ENCODE results near the gene SGCG.
"Not testable (repeated sequence)": the region's sequence is repeated elsewhere in the genome, so short reads cannot be mapped to it uniquely, and the experiment has no call there.

Gene SGCG

DNA sequence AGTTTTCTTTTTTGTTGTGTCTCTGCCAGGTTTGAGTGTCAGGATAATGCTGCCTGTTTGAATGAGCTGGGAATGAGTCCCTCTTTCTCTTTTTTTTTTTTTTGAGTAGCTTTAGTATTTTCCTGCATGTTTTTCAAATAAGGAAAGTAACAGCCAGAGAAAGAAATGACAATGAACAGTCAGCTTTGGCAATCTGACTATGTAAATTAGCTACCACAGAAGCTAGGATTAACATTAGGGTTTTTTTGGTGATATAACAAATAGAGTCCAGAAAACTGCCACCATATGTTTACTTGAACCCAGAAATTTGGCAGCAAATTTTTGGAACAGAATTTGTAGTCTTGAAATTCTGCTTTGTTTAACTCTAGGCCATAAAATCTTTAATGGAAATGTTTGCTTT is 50.5 kb downstream of the SGCG start:
- DNase-seq: no peak

DNA sequence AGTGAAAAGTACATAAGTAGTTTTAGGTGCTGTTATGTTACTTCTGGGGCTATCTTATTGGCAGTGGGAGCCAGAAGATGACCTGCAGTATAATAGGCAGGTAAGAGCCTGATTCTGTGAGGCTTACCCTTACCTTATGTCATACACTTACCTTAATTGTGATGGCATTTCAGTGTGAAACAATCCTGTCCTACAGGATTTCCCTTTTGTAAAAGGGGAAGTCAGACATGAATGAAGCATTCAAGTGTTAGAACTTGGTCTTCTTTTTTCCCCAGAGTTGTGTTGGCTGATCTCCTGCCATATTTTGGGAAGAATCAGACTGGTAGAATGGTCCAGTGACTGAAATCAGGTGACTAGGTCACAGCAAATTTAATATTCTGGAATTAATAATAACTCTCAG is 55.2 kb downstream of the SGCG start:
- DNase-seq: no peak

DNA sequence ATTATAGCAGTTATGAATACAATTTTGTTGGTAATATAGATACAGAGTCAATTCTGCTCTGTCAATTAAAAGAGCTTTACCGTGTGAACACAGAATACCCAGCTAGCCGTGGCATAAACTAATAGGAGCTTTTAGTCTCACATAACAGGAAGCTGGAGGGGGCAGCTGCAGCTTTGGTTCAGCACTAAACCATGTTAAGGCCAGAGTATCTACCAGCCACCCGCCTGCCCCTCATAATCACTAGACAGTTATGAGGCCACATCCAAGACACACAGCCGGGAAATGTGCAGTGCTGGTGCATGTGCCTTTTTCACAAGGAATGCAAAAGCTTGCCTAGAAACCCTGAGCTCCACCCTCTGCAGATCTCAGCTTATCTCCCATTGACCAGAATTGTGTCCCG is 62.3 kb downstream of the SGCG start:
- DNase-seq: no peak

DNA sequence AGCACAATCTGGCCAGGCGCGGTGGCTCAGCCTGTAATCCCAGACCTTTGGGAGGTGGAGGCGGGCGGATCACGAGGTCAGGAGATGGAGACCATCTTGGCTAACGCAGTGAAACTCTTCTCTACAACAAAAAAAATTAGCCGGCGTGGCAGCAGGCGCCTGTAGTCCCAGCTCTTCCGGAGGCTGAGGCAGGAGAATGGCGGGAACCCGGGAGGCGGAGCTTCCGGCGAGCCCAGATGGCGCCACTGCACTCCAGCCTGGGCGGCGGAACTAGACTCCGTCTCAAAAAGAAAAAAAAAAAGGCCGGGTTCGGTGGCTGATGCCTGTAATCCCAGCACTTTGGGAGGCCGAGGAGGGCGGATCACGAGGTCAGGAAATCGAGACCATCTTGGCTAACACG is 67.6 kb downstream of the SGCG start:
- not testable (repeated sequence) for DNase-seq

DNA sequence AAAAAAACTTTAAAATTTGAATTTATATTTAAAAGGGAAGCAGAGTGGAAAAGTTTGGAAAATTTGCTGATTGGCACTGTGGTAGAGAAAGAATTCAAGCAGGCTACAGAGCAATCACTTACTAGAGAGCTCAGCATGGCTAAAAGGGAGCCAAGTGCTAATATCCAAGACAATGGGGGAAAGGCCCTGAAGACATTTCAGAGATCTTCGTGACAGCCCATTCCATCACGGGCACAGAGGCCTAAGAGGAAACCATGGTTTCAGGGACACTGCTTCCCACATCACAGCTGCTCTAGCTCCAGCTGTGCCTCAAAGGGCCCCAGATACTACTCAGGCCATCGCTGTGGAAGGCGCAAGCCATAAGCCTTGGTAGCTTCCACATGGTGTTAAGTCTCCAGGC is 73.7 kb downstream of the SGCG start:
- DNase-seq: no peak

DNA sequence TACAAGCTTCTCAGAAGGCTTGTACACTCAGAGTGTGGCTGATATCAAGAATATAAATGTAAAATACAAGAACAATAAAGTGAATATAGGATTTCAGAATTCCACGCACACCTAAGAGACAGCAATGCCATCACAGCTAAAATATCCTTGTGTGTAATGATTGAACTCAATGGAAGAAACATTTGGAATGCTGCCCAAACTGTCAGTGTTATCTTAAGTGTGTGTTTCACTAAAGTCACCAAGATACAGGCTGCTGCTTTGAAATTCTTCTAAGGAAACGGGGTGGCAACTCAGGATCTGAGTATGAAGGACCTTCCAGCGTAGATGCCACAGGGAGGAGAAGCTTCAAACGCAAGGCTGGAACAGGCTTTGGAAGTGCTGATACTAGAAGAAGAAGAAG is 86.8 kb downstream of the SGCG start:
- DNase-seq: no peak

DNA sequence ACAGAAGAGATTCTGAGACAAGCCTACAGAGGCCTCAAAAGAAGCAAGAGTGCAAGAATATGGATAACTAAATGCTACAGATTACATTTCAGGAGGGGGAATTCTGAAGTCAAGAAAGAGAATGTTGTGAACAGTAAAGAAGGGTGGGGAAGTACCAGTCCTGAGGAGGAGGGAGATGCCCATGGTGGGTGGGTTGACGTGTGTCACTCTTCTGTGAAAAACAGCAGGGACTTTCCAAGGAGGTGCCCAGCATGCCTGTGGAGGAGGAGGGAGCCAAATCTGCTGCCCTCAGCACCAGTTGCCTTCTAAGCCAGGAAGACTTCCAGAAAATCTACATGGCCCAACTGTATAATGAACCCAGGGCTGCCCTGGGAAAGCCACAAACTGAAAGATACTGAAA is 87.7 kb downstream of the SGCG start:
- no peak for DNase-seq

DNA sequence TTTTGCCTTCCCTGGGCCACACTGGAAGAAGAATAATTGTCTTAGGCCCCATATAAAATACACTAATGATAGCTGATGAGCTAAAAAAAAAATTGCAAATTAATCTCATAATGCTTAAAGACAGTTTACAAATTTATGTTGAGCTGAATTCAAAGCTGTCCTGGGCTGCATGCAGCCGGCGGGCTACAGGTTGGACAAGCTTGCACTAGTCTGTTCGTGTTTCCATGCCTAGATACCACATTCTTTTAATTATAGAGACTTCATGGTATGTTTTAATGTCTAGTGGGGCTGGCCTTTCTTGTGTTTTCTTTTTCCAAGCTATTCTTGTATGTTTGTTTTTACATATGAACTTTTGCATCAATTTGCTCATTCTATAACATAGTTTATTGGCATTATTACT is 90.6 kb downstream of the SGCG start:
- DNase-seq: no peak

DNA sequence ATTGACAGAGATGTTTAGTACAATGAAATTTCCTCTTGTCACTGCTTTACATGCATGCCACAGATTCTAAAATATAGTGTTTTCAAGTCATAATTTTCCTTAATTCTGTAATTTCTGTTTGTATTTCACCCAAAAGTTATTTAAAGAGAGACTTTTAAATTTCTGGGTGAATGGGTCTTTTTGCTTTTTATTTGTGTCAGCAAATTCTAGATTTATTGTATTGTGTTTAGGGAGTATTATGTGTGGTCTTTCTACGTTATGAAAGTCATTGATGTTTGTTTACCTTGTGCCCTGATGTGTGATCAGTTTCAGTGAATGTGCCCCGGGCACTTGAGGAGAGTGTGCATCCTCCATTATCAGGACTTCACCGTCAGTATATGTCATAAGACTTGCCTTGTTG is 92.7 kb downstream of the SGCG start:
- no peak for DNase-seq

DNA sequence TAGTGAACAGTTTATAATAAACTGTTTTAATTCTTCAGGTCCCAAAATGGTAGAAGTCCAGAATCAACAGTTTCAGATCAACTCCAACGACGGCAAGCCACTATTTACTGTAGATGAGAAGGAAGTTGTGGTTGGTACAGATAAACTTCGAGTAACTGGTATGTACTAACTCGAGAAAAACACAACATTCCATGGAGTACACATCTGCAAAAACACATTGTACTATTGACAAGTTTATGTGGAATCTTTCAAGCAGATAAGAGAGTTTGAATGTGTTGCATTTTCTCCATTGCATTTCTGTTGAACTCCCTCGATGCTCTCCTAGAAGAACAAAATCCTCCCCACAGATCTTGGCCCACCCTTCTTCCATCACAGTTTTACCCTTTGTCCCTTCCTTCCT is 98.5 kb downstream of the SGCG start:
- no peak for DNase-seq

DNA sequence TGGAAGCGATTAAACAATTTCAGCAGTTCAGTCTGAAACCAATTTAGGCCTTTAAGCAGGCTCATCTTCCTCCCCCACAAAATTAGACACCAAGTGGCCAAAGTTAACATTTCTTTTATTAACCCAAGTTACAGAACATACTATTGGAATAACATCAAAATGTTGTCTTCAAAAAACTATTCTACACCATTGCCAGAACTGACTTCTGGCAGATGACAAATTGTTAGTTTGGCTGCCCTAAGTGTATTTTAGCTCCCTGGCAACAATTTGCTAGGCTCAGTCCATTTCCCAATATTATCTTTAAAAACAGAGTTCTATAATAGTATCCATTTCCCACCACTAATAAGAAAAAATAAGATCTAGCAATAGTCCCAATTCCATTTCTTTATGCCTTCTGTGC is 107.8 kb downstream of the SGCG start:
- DNase-seq: no peak

DNA sequence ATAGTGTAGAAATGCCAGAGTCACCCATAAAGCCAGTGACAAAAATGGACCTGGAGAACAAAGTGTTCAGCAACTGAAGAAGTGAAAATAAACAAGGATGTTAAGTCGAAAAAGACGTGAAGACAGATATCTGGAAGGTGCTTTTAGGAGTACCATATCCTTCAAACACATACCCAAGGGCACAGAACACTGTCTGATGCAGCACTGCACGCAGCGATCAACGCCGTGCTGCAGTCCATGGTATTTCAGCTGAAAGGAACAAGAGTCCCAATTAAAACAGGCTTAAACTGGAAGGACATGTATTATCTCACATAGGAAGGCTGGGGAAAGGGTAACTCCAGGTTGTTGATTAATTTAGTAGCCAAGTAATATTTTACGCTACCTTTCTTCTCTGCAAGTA is 108.2 kb downstream of the SGCG start:
- DNase-seq: no peak

DNA sequence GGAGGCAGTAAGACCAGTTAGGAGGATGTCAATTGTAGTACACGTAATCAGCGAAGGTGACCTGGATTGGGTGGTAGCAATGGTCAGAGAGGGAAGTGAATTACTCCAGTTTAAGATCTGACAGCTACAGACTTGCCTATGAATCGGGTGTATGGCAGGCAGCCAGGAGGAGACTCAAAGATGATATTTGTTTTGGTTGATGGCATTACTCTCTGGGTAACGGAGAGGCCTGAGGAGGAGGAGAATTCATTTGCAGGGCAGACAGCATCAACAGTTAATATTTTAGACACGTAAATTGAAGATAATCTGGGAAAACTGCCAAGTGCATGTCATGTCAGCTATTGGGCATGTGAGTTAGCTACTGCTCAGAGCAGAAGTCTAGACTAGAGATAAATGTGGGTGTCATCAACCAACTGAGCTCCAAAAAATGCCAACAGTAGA is 109.2 kb downstream of the SGCG start:
- no peak for DNase-seq

DNA sequence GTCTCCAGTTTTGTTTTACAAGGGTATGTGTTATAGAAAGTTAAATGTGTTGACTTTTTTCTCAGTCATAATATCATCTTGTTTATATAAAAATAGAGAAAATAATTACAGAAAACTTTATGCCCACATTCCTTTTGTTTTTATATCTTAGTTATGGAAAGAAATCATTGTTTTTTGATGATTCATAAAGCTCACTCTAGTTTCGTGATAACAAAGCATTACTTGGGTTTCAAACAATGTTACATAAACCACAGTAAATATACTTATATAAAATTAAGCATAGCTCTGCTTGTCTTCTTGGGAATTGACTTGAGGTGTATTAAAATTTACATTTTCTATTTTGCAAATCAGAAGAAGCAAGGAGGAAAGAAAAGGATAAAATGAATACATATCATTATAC is 111.8 kb downstream of the SGCG start:
- DNase-seq: no peak

DNA sequence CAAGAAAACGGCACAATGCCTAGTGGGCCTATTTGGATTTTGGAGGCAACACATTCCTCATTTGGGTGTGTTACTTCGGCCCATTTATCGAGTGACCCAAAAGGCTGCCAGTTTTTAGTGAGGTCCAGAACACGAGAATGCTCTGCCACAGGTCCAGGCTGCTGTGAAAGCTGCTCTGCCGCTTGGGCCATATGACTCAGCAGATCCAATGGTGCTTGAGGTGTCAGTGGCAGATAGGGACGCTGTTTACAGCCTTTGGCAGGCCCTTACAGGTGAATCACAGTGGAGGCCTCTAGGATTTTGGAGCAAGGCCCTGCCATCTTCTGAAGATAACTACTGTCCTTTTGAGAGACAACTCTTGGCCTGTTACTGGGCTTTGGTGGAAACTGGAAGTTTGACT is 134.1 kb downstream of the SGCG start:
- not testable (repeated sequence) for DNase-seq

DNA sequence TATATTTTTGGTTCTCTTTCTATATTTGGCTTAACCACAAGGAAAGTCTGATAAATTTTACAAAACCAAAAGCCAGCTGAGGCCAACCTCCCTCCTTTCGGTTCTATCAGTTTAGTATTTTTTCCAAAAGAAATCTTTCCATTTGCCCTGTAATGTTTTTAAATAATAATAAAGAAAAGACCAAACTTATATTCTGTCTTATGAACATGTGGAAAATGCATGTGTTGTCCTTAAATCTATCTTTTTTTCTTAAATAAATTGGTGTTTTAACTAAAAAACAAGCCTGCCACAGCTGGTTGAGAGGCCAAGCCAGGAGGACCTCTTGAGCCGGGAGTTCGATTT is 139.1 kb downstream of the SGCG start:
- DNase-seq: no peak

DNA sequence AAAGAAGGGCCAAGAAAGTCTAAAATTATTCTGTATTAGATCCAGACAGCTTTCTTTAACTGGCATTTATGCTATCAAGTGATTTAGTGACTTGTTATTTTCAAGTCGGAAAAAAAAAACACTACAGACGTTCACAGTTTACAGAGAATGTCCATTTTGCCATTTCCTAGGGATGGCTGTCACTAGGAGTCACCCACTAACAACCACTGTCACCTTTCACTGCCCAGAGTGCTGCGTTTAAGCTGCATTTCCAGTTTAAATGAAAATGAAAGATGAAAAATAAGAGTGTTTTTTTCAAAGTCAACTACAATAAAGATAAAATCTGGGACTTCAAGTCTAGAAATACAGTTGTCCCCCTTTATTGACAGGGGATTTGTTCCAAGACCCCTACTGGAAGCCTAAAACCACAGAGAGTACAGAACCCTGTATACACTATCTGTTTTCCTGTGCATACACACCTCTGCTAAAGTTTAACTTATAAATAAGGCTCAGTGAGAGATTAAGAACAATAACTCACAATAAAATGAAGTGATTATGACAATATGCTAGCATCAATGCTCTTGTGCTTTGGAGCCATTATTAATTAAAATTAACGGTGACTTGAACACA is 140.3 kb downstream of the SGCG start:
- no peak for DNase-seq

DNA sequence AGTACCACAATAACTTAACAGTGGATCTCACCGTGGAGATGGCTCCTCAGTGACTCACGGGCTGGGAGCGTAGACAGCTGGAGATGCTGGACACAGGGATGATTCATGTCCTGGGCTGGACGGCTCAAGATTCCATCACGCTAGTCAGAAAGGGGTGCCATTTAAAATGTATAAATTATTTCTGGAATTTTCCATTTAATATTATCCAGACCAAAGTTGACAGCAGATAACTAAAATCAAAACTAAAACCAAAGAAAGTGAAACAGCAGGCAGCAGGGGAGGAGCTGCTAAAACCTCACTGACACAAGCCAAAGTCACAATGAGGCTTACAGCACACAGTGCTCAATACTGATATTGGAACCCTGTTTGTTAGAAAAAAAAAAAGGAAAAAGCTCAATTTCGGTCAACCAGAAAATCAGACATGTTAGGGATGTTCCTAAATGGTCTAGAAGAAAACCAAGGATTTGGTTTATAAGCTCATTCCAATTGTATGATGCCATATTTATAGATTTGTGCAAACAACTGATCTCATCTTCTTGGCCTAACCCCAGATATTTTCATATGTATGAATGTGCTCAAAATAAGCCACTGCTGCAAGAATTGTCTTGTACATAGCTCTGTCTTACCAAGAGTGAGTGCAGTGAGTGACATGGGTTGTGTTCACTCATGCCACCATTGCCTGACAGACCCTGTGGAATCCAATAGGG is 140.9 kb downstream of the SGCG start:
- DNase-seq: no peak

DNA sequence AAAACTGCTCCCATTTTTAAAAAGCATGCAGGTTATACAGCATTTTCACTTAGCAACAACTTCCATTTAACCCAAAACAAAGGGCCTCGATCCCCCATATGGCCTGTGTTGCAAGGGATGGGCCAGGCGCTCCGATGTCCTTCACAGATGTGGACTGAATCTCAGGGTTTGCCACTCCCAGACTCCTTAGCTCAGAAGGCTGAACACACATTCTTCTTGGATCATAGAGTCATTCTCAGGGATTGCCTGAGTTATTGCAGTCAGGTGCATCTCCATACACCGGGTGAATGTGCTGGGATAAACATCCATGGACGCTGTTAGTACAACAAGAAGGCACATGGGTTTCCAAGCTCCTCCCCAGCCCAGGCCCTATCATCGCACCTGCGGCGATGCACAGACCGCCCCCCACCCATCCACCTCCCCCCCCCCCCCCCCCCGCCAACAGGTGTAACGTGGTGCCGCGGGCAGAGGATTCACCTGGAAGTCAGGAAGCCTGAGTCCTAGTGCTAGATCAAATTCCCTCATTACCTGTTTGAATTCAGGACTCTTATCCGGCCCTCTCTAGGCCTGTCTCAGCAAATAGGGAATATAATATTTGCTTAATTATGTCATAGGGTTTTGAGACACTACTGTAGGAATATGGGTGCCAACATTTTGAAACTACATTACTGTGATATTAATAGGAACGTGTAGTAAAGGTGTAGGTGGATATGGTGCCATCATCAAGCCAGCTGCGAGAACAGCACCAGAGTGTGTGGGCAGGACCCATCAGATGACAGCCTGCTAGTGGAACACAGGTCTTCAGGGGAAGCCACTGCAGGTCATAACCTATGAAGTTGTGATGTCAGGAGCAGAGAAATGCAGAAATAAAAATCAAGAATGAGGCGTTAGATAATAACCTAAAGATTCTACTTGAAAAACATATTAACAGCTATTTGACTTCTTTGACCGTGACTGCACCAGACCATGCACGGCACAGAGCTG is 141.9 kb downstream of the SGCG start:
- DNase-seq: no peak

DNA sequence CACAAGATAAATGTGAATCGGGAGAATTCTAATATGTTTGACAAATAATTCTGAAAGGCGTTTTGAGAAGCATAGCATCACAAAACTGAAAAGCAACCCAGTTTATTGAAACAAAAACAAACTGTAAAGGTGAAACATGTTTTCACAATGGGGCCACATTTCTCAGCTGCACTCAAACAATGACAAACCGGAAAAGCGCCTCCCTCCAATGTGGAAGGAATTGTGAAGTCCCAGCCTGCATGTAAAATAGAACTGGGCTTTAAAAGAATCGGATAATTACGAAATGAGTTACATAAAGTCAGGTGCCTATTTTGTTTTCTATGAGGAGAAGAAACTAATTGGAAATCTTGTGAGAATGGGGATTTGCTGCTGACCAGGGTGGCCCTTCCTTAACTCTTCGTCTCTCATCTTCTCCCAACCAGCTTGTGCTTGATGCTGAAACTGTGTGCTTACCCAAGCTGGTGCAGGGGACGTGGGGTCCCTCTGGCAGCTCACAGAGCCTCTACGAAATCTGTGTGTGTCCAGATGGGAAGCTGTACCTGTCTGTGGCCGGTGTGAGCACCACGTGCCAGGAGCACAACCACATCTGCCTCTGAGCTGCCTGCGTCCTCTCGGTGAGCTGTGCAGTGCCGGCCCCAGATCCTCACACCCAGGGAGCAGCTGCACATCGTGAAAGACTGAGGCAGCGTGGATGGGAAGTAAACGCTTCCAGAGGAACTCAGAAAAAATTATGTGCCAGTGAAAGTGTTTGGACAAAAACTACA is 143.3 kb downstream of the SGCG start:
- no peak for DNase-seq

DNA sequence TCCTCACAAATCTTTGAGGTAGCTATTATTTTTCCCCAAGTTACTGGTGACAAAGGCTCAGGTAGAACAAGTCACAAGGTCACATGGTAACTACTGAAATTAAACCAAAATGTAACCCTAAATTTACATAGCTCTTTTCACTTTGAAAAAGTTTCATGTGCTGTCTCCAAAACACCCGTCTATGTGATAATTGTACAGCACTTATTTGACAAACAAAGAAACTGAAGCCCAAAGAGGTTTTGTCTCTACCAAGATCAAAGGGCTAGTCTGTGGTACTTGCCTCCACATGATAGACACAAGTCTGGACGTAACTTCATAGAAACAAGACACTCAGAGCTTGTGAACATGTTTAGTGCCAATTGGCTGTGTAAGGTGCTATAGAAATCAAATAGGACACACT is 144.4 kb downstream of the SGCG start:
- DNase-seq: no peak

DNA sequence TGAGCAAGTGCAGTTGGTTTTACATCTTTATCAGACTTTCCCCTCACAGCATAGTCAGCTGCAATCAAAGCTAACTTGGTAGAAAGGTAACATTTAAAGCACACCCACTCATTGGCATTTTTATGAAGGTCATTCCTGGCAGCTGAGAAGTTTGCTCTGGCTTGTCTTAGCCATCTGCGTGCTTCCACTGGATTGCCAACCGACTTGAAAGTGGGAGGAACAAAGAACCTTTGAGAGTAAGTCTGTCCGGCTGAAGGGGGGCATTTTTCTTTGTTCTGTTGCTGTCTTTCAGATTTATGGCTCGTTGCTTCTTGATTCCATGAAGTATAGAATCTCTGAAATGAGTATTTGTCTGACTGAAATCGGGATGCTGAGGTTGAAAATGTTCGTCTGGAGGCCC is 149.6 kb downstream of the SGCG start:
- no peak for DNase-seq

DNA sequence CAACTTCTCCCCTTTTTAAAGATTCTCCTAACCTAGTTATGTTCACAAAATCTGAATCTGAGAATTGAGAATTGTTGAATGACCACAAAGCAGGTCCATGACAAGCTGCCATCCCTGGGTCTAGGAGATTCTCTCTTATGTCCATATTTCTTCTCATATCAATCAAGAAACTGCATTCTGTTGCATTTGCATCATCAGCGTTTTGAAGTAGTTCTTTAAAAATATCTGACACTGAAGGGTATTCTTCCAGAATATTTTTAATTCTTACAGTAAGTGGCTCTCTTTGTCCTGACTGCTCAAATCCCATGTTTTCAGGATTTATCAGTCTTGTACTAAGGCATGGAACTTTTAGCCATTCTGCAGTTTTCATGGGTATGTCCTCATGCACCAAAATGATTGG is 158.4 kb downstream of the SGCG start:
- no peak for DNase-seq

Measured in right forelimb (tissue), 1 donor.